Measurements from ENCODE around the gene TMEM212. TPM values are rescaled to one million over a fixed set of nuclear protein-coding genes. Genes with fewer than 3 reads are reported as not detected.

The TMEM212 gene
- total RNA-seq, 1 donor from 2014 or later: not detected

DNA sequence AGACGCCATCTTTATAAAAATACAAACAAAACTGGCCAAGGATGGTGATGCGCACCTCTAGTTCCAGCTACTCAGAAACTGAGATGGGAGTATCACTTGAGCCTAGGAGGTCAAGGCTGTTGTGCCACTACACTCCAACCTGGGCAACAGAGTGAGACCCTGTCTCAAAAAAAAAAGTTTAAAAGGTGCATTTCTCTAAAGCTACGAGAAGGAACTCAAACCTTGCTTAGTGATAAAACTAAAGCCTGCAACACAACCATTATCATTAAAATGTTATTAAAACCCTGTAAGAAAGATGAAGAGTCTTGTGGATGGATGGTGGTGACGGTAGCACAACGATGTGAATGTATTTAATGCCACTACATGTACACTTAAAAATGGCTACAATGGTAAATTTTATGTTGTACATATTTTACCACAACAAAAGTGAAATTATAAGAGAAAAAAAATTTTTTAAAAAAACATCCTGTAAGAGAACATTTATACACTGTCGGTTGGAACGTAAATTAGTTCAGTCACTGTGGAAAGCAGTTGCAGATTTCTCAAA, 35.9 kb upstream of the TMEM212 start:
- no peaks in the 10 kb centered on the region for H3K36me3 ChIP-seq (ENCODE audit: insufficient read depth, low read length)
- Mint-ChIP-seq H3K4me3 (ENCODE audit: unreplicated experiment) (no peak overlapping the region), H3K27ac (ENCODE audit: unreplicated experiment) (peak overlapping the region; percentile 75), H3K36me3 (ENCODE audit: low read depth, unreplicated experiment) (no peaks in the 10 kb centered on the region), H3K27me3 (ENCODE audit: low read depth, unreplicated experiment) (no peaks in the 10 kb centered on the region), H3K9me3 (ENCODE audit: unreplicated experiment) (no peaks in the 10 kb centered on the region), H3K4me1 (ENCODE audit: low read depth, unreplicated experiment) (peaks cover 38% of the 10 kb centered on the region)
- H2AFZ ChIP-seq (ENCODE audit: low read depth, low read length): no peak overlapping the region
- peaks cover 50% of the 10 kb centered on the region for H3K4me1 ChIP-seq (ENCODE audit: insufficient read depth, low read length)
- H3K27ac ChIP-seq (ENCODE audit: low read depth, low read length): peak overlapping the region; percentile 30
- no peaks in the 10 kb centered on the region for H3K9me3 ChIP-seq (ENCODE audit: insufficient read depth, low read depth, low read length)
- TF ChIP-seq, protein P1, sequence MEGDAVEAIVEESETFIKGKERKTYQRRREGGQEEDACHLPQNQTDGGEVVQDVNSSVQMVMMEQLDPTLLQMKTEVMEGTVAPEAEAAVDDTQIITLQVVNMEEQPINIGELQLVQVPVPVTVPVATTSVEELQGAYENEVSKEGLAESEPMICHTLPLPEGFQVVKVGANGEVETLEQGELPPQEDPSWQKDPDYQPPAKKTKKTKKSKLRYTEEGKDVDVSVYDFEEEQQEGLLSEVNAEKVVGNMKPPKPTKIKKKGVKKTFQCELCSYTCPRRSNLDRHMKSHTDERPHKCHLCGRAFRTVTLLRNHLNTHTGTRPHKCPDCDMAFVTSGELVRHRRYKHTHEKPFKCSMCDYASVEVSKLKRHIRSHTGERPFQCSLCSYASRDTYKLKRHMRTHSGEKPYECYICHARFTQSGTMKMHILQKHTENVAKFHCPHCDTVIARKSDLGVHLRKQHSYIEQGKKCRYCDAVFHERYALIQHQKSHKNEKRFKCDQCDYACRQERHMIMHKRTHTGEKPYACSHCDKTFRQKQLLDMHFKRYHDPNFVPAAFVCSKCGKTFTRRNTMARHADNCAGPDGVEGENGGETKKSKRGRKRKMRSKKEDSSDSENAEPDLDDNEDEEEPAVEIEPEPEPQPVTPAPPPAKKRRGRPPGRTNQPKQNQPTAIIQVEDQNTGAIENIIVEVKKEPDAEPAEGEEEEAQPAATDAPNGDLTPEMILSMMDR (IDR thresholded peaks at IDR 0.05; ENCODE audit: insufficient read depth, low read depth, low read length): no peak
- no peak for TF ChIP-seq EZH2 (IDR thresholded peaks at IDR 0.05; ENCODE audit: insufficient read depth, low read length)
- no peak overlapping the region for H3K4me2 ChIP-seq (ENCODE audit: low read length)
- no peak for DNase-seq (ENCODE audit: low read depth)
- no peak overlapping the region for H3K4me3 ChIP-seq (ENCODE audit: insufficient read depth, low read depth, low read length)
- FAIRE-seq: no peak
- H4K20me1 ChIP-seq (ENCODE audit: insufficient read depth, low read length): no peaks in the 10 kb centered on the region
- no peaks in the 10 kb centered on the region for H3K27me3 ChIP-seq (ENCODE audit: insufficient read depth, low read length)
- H3K9ac ChIP-seq (ENCODE audit: low read length): no peak overlapping the region
- H3K79me2 ChIP-seq (ENCODE audit: insufficient read depth, low read length): peaks cover 7% of the 10 kb centered on the region

DNA sequence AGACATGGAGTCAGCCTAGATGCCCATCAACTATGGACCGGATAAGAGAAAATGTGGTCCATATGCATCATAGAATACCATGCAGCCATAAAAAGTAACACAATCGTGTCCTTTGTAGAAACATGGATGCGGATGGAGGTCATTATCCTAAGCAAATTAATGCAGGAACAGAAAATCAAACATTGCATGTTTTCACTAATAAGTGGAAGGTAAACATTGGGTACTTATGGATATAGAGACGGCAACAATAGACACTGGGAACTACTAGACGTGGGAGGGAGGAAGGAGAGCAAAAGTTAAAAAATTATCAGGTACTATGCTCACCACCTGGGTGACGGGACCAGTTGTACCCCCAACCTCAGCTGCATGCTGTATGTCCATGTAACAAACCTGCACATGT, 35.3 kb upstream of the TMEM212 start:
- Histone ChIP-seq H3K4me3 (ENCODE audit: insufficient read depth, low read depth, low read length) (no peak overlapping the region), H3K9ac (ENCODE audit: low read length) (no peak overlapping the region), H3K4me1 (ENCODE audit: insufficient read depth, low read length) (peaks cover 44% of the 10 kb centered on the region), H3K36me3 (ENCODE audit: insufficient read depth, low read length) (no peaks in the 10 kb centered on the region), H2AFZ (ENCODE audit: low read depth, low read length) (no peak overlapping the region), H3K9me3 (ENCODE audit: insufficient read depth, low read depth, low read length) (no peaks in the 10 kb centered on the region), H4K20me1 (ENCODE audit: insufficient read depth, low read length) (no peaks in the 10 kb centered on the region), H3K79me2 (ENCODE audit: insufficient read depth, low read length) (peaks cover 3% of the 10 kb centered on the region), H3K27ac (ENCODE audit: low read depth, low read length) (no peak overlapping the region), H3K4me2 (ENCODE audit: low read length) (no peak overlapping the region), H3K27me3 (ENCODE audit: insufficient read depth, low read length) (no peaks in the 10 kb centered on the region)
- DNase-seq (ENCODE audit: low read depth): no peak
- no peak for FAIRE-seq
- Mint-ChIP-seq H3K36me3 (ENCODE audit: low read depth, unreplicated experiment) (no peaks in the 10 kb centered on the region), H3K9me3 (ENCODE audit: unreplicated experiment) (no peaks in the 10 kb centered on the region), H3K27ac (ENCODE audit: unreplicated experiment) (no peak overlapping the region), H3K4me1 (ENCODE audit: low read depth, unreplicated experiment) (peaks cover 42% of the 10 kb centered on the region), H3K4me3 (ENCODE audit: unreplicated experiment) (no peak overlapping the region), H3K27me3 (ENCODE audit: low read depth, unreplicated experiment) (no peaks in the 10 kb centered on the region)
- TF ChIP-seq EZH2 (IDR thresholded peaks at IDR 0.05; ENCODE audit: insufficient read depth, low read length): no peak
- TF ChIP-seq, protein P1 (IDR thresholded peaks at IDR 0.05; ENCODE audit: insufficient read depth, low read depth, low read length): no peak

DNA sequence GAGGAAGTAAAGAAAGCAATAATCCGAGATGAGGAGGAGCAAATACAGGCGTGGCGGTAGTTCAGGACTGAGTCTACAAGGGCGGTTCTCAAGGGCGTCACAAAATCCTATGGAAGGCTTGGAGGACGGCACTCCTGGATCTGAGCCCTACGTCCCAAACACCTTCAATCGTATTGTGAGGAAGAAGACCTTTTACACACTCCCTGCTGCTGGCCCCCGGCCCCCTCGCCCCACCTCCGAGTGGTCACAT, 33.6 kb upstream of the TMEM212 start:
- H3K79me2 ChIP-seq (ENCODE audit: insufficient read depth, low read length): peaks cover 3% of the 10 kb centered on the region
- peak overlapping the region; percentile 80 for H2AFZ ChIP-seq (ENCODE audit: low read depth, low read length)

More for the DNA sequence above, 33.6 kb upstream of the TMEM212 start:
- H3K4me3 Mint-ChIP-seq (ENCODE audit: unreplicated experiment): peak overlapping the region; percentile 85
- FAIRE-seq (no peak), DNase-seq (ENCODE audit: low read depth) (peak; percentile 65)
- no peaks in the 10 kb centered on the region for H4K20me1 ChIP-seq (ENCODE audit: insufficient read depth, low read length)
- TF ChIP-seq, protein P1 (IDR thresholded peaks at IDR 0.05; ENCODE audit: insufficient read depth, low read depth, low read length): no peak
- TF ChIP-seq EZH2 (IDR thresholded peaks at IDR 0.05; ENCODE audit: insufficient read depth, low read length): no peak
- H3K27ac ChIP-seq (ENCODE audit: low read depth, low read length): peak overlapping the region; percentile 88
- H3K27ac Mint-ChIP-seq (ENCODE audit: unreplicated experiment): peak overlapping the region; percentile 91
- no peaks in the 10 kb centered on the region for H3K36me3 ChIP-seq (ENCODE audit: insufficient read depth, low read length)
- peaks cover 40% of the 10 kb centered on the region for H3K4me1 ChIP-seq (ENCODE audit: insufficient read depth, low read length)
- H3K4me3 ChIP-seq (ENCODE audit: insufficient read depth, low read depth, low read length): peak overlapping the region; percentile 59
- no peaks in the 10 kb centered on the region for H3K36me3 Mint-ChIP-seq (ENCODE audit: low read depth, unreplicated experiment)
- H3K27me3 ChIP-seq (ENCODE audit: insufficient read depth, low read length): no peaks in the 10 kb centered on the region
- H3K4me1 Mint-ChIP-seq (ENCODE audit: low read depth, unreplicated experiment): peaks cover 53% of the 10 kb centered on the region
- H3K9ac ChIP-seq (ENCODE audit: low read length): peak overlapping the region; percentile 85
- no peaks in the 10 kb centered on the region for H3K9me3 ChIP-seq (ENCODE audit: insufficient read depth, low read depth, low read length)
- H3K27me3 Mint-ChIP-seq (ENCODE audit: low read depth, unreplicated experiment): no peaks in the 10 kb centered on the region
- H3K9me3 Mint-ChIP-seq (ENCODE audit: unreplicated experiment): no peaks in the 10 kb centered on the region
- H3K4me2 ChIP-seq (ENCODE audit: low read length): peak overlapping the region; percentile 89
